ENCODE data around the gene ZGLP1.

The ZGLP1 gene

GRCh38 chr19:10291554-10292205 lies 17.9 kb downstream of the ZGLP1 start:
- H3K27me3 ChIP-seq (replicated peaks; ENCODE audit: insufficient read depth, low read length), result peaks cover 29% of the 10 kb centered on the region
- H3F3A ChIP-seq (ENCODE audit: insufficient read depth, low read length), result peaks cover 7% of the 10 kb centered on the region; the same call in 1 of the 2 replicates
- peak overlapping the region; percentile 73 for H2AFZ ChIP-seq (ENCODE audit: low read length)
- peaks cover 36% of the 10 kb centered on the region for H3K4me1 ChIP-seq (ENCODE audit: low read length)
- H3K4me3 ChIP-seq (ENCODE audit: low read length), result peak overlapping the region; percentile 55
- H3K4me2 ChIP-seq (ENCODE audit: low read depth, low read length), result peak overlapping the region; percentile 92
- no peak for DNase-seq
- H3K9me3 ChIP-seq (replicated peaks; ENCODE audit: insufficient read depth, low read length), result no peaks in the 10 kb centered on the region
- no peaks in the 10 kb centered on the region for H3K9me2 ChIP-seq (replicated peaks; ENCODE audit: insufficient read depth, low read length)
- H3K9ac ChIP-seq (ENCODE audit: low read length), result no peak overlapping the region; the same call in 1 of the 2 replicates
- no peaks in the 10 kb centered on the region for H3K79me2 ChIP-seq (ENCODE audit: low read length)
- TF ChIP-seq CTCF (IDR thresholded peaks at IDR 0.05; ENCODE audit: low read length) (no peak), EZH2phosphoT487 (IDR thresholded peaks at IDR 0.05; ENCODE audit: low read length) (no peak), EZH2 (optimal IDR thresholded peaks at IDR 0.05; ENCODE audit: low read depth, low read length) (no peak)
- no peaks in the 10 kb centered on the region for H4K20me1 ChIP-seq (ENCODE audit: insufficient read depth, low read length)
- no peak overlapping the region for H3K27ac ChIP-seq (ENCODE audit: low read length)
- H3K36me3 ChIP-seq (replicated peaks; ENCODE audit: insufficient read depth, low read length), result no peaks in the 10 kb centered on the region

GRCh38 chr19:10290876-10291553 lies 18.6 kb downstream of the ZGLP1 start:
- no peak overlapping the region for H3K27ac ChIP-seq (ENCODE audit: low read length)
- DNase-seq, result peak; percentile 32
- no peak for TF ChIP-seq EZH2 (optimal IDR thresholded peaks at IDR 0.05; ENCODE audit: low read depth, low read length)
- no peak for TF ChIP-seq CTCF (IDR thresholded peaks at IDR 0.05; ENCODE audit: low read length)
- no peak for TF ChIP-seq EZH2phosphoT487 (IDR thresholded peaks at IDR 0.05; ENCODE audit: low read length)
- H3K9me3 ChIP-seq (replicated peaks; ENCODE audit: insufficient read depth, low read length), result no peaks in the 10 kb centered on the region
- H3K4me2 ChIP-seq (ENCODE audit: low read depth, low read length), result peak overlapping the region; percentile 92
- peaks cover 11% of the 10 kb centered on the region; the same call in 1 of the 2 replicates for H3F3A ChIP-seq (ENCODE audit: insufficient read depth, low read length)
- no peaks in the 10 kb centered on the region for H3K36me3 ChIP-seq (replicated peaks; ENCODE audit: insufficient read depth, low read length)
- H3K9ac ChIP-seq (ENCODE audit: low read length), result no peak overlapping the region; the same call in 1 of the 2 replicates
- no peaks in the 10 kb centered on the region for H3K79me2 ChIP-seq (ENCODE audit: low read length)
- H4K20me1 ChIP-seq (ENCODE audit: insufficient read depth, low read length), result no peaks in the 10 kb centered on the region
- peak overlapping the region; percentile 55 for H3K4me3 ChIP-seq (ENCODE audit: low read length)
- peaks cover 36% of the 10 kb centered on the region for H3K4me1 ChIP-seq (ENCODE audit: low read length)
- peaks cover 29% of the 10 kb centered on the region for H3K27me3 ChIP-seq (replicated peaks; ENCODE audit: insufficient read depth, low read length)
- H3K9me2 ChIP-seq (replicated peaks; ENCODE audit: insufficient read depth, low read length), result no peaks in the 10 kb centered on the region
- H2AFZ ChIP-seq (ENCODE audit: low read length), result peak overlapping the region; percentile 73

GRCh38 chr19:10290357-10290875 lies 19.2 kb downstream of the ZGLP1 start:
- Histone ChIP-seq H3K36me3 (replicated peaks; ENCODE audit: insufficient read depth, low read length) (no peaks in the 10 kb centered on the region), H2AFZ (ENCODE audit: low read length) (peak overlapping the region; percentile 73; the same call in 1 of the 2 replicates), H3K9me3 (replicated peaks; ENCODE audit: insufficient read depth, low read length) (no peaks in the 10 kb centered on the region), H3K4me1 (ENCODE audit: low read length) (peaks cover 36% of the 10 kb centered on the region), H3K79me2 (ENCODE audit: low read length) (no peaks in the 10 kb centered on the region), H3F3A (ENCODE audit: insufficient read depth, low read length) (peaks cover 11% of the 10 kb centered on the region; the same call in 1 of the 2 replicates), H3K9me2 (replicated peaks; ENCODE audit: insufficient read depth, low read length) (no peaks in the 10 kb centered on the region), H4K20me1 (ENCODE audit: insufficient read depth, low read length) (no peaks in the 10 kb centered on the region), H3K27ac (ENCODE audit: low read length) (no peak overlapping the region), H3K4me3 (ENCODE audit: low read length) (peak overlapping the region; percentile 55), H3K4me2 (ENCODE audit: low read depth, low read length) (peak overlapping the region; percentile 92), H3K9ac (ENCODE audit: low read length) (no peak overlapping the region), H3K27me3 (replicated peaks; ENCODE audit: insufficient read depth, low read length) (peaks cover 29% of the 10 kb centered on the region)
- no peak for DNase-seq
- TF ChIP-seq EZH2phosphoT487 (IDR thresholded peaks at IDR 0.05; ENCODE audit: low read length) (no peak), CTCF (IDR thresholded peaks at IDR 0.05; ENCODE audit: low read length) (no peak), EZH2 (optimal IDR thresholded peaks at IDR 0.05; ENCODE audit: low read depth, low read length) (no peak)
